ENCODE data around the gene NFKB1. TPM values are rescaled to one million over a fixed set of nuclear protein-coding genes. Genes with fewer than 3 reads are reported as not detected.
"Not testable (repeated sequence)": the region's sequence is repeated elsewhere in the genome, so short reads cannot be mapped to it uniquely, and the experiment has no call there.

Gene NFKB1
- total RNA-seq, 1 donor: 35.0 TPM

GRCh38 chr4:102619776-102620631 is 118.8 kb downstream of the NFKB1 start:
- DNase-seq (ENCODE audit: low read depth in 2 of 3, low spot score in 2 of 3): not testable (repeated sequence)

GRCh38 chr4:102620697-102621497 is 119.7 kb downstream of the NFKB1 start:
- peak in 2 of 3 donors; percentile 57 to 74 for DNase-seq (ENCODE audit: low read depth in 2 of 3, low spot score in 2 of 3)

- DNase-seq (ENCODE audit: low read depth in 2 of 3, low spot score in 2 of 3): no peak
These were observed 122.5 kb downstream of the NFKB1 start for GRCh38 chr4:102623622-102624021.

GRCh38 chr4:102624505-102624904 is 123.3 kb downstream of the NFKB1 start:
- DNase-seq (ENCODE audit: low read depth in 2 of 3, low spot score in 2 of 3): no peak

GRCh38 chr4:102625232-102625930 is 124.2 kb downstream of the NFKB1 start:
- DNase-seq (ENCODE audit: low read depth in 2 of 3, low spot score in 2 of 3): peak; percentile 33 to 81 (median 54)

GRCh38 chr4:102627831-102628523 is 126.8 kb downstream of the NFKB1 start:
- DNase-seq (ENCODE audit: low read depth in 2 of 3, low spot score in 2 of 3): no peak

GRCh38 chr4:102629673-102630072 is 128.5 kb downstream of the NFKB1 start:
- DNase-seq (ENCODE audit: low read depth in 2 of 3, low spot score in 2 of 3): no peak

- no peak for DNase-seq (ENCODE audit: low read depth in 2 of 3, low spot score in 2 of 3)
These were observed 130.5 kb downstream of the NFKB1 start for GRCh38 chr4:102631616-102632015.

- no peak for DNase-seq (ENCODE audit: low read depth in 2 of 3, low spot score in 2 of 3)
These were observed 131.3 kb downstream of the NFKB1 start for GRCh38 chr4:102632241-102633065.

- no peak for DNase-seq (ENCODE audit: low read depth in 2 of 3, low spot score in 2 of 3)
These were observed 131.9 kb downstream of the NFKB1 start for GRCh38 chr4:102633100-102633499.

GRCh38 chr4:102637391-102637790 is 136.2 kb downstream of the NFKB1 start:
- DNase-seq (ENCODE audit: low read depth in 2 of 3, low spot score in 2 of 3): no peak

- DNase-seq (ENCODE audit: low read depth in 2 of 3, low spot score in 2 of 3): no peak
These were observed 137.5 kb downstream of the NFKB1 start for GRCh38 chr4:102638621-102639020.

GRCh38 chr4:102639598-102639997 is 138.4 kb downstream of the NFKB1 start:
- no peak for DNase-seq (ENCODE audit: low read depth in 2 of 3, low spot score in 2 of 3)

- DNase-seq (ENCODE audit: low read depth in 2 of 3, low spot score in 2 of 3): no peak
These were observed 139.5 kb downstream of the NFKB1 start for GRCh38 chr4:102640669-102641068.

- DNase-seq (ENCODE audit: low read depth in 2 of 3, low spot score in 2 of 3): no peak
These were observed 140.6 kb downstream of the NFKB1 start for GRCh38 chr4:102641793-102642192.

GRCh38 chr4:102642631-102643298 is 141.6 kb downstream of the NFKB1 start:
- DNase-seq (ENCODE audit: low read depth in 2 of 3, low spot score in 2 of 3): no peak

- DNase-seq (ENCODE audit: low read depth in 2 of 3, low spot score in 2 of 3): no peak
These were observed 146.0 kb downstream of the NFKB1 start for GRCh38 chr4:102647117-102647516.

- DNase-seq (ENCODE audit: low read depth in 2 of 3, low spot score in 2 of 3): no peak
These were observed 156.0 kb downstream of the NFKB1 start for GRCh38 chr4:102657206-102657605.

- DNase-seq (ENCODE audit: low read depth in 2 of 3, low spot score in 2 of 3): no peak
These were observed 161.9 kb downstream of the NFKB1 start for GRCh38 chr4:102663073-102663472.
